Measurements from ENCODE around the gene GPC6. TPM values are rescaled to one million over a fixed set of nuclear protein-coding genes. Genes with fewer than 3 reads are reported as not detected.

GPC6 gene
- polyA plus RNA-seq, 2 donors = 0.16 to 0.22 TPM

- Histone ChIP-seq H3K27ac (ENCODE audit: low read depth in 2 of 2, low read length in 1 of 2) (no peak overlapping the region), H3K4me3 (ENCODE audit: low read depth in 1 of 2, low read length in 2 of 2) (no peak overlapping the region), H3K36me3 (ENCODE audit: control insufficient read depth in 2 of 2, insufficient read depth in 2 of 2, low read length in 1 of 2) (no peaks in the 10 kb centered on the region), H3K27me3 (ENCODE audit: control insufficient read depth in 1 of 2, insufficient read depth in 2 of 2, low read length in 2 of 2) (peaks cover 0 to 2% of the 10 kb centered on the region in 2 donors), H3K4me1 (ENCODE audit: control insufficient read depth in 2 of 2, insufficient read depth in 2 of 2, low read length in 1 of 2) (no peaks in the 10 kb centered on the region), H3K9me3 (ENCODE audit: control insufficient read depth in 2 of 2, insufficient read depth in 1 of 2, low read depth in 1 of 2, low read length in 1 of 2) (no peaks in the 10 kb centered on the region)
These were observed 1160.4 kb downstream of the GPC6 start for GRCh38 chr13:94387047-94387446.

- Histone ChIP-seq H3K27ac (ENCODE audit: low read depth in 2 of 2, low read length in 1 of 2) (no peak overlapping the region), H3K9me3 (ENCODE audit: control insufficient read depth in 2 of 2, insufficient read depth in 1 of 2, low read depth in 1 of 2, low read length in 1 of 2) (no peaks in the 10 kb centered on the region), H3K36me3 (ENCODE audit: control insufficient read depth in 2 of 2, insufficient read depth in 2 of 2, low read length in 1 of 2) (no peaks in the 10 kb centered on the region), H3K27me3 (ENCODE audit: control insufficient read depth in 1 of 2, insufficient read depth in 2 of 2, low read length in 2 of 2) (no peaks in the 10 kb centered on the region), H3K4me1 (ENCODE audit: control insufficient read depth in 2 of 2, insufficient read depth in 2 of 2, low read length in 1 of 2) (no peaks in the 10 kb centered on the region), H3K4me3 (ENCODE audit: low read depth in 1 of 2, low read length in 2 of 2) (no peak overlapping the region)
- 63 to 64% methylated on average over 7 of the region's 7 CpGs for WGBS, 2 donors
These were observed 1163.2 kb downstream of the GPC6 start for GRCh38 chr13:94389604-94390351.

GRCh38 chr13:94390881-94391280, 1164.3 kb downstream of the GPC6 start:
- Histone ChIP-seq H3K27me3 (ENCODE audit: control insufficient read depth in 1 of 2, insufficient read depth in 2 of 2, low read length in 2 of 2) (no peaks in the 10 kb centered on the region), H3K4me1 (ENCODE audit: control insufficient read depth in 2 of 2, insufficient read depth in 2 of 2, low read length in 1 of 2) (no peaks in the 10 kb centered on the region), H3K4me3 (ENCODE audit: low read depth in 1 of 2, low read length in 2 of 2) (no peak overlapping the region), H3K9me3 (ENCODE audit: control insufficient read depth in 2 of 2, insufficient read depth in 1 of 2, low read depth in 1 of 2, low read length in 1 of 2) (no peaks in the 10 kb centered on the region), H3K36me3 (ENCODE audit: control insufficient read depth in 2 of 2, insufficient read depth in 2 of 2, low read length in 1 of 2) (no peaks in the 10 kb centered on the region), H3K27ac (ENCODE audit: low read depth in 2 of 2, low read length in 1 of 2) (no peak overlapping the region)
- 64 to 68% methylated on average over 2 of the region's 2 CpGs for WGBS, 2 donors

GRCh38 chr13:94394723-94395122, 1168.1 kb downstream of the GPC6 start:
- H3K27ac ChIP-seq (ENCODE audit: low read depth in 2 of 2, low read length in 1 of 2) = no peak overlapping the region
- H3K27me3 ChIP-seq (ENCODE audit: control insufficient read depth in 1 of 2, insufficient read depth in 2 of 2, low read length in 2 of 2) = no peaks in the 10 kb centered on the region
- no peaks in the 10 kb centered on the region for H3K9me3 ChIP-seq (ENCODE audit: control insufficient read depth in 2 of 2, insufficient read depth in 1 of 2, low read depth in 1 of 2, low read length in 1 of 2)
- H3K4me1 ChIP-seq (ENCODE audit: control insufficient read depth in 2 of 2, insufficient read depth in 2 of 2, low read length in 1 of 2) = no peaks in the 10 kb centered on the region
- 75 to 80% methylated on average over 4 of the region's 4 CpGs for WGBS, 2 donors
- no peaks in the 10 kb centered on the region for H3K36me3 ChIP-seq (ENCODE audit: control insufficient read depth in 2 of 2, insufficient read depth in 2 of 2, low read length in 1 of 2)
- H3K4me3 ChIP-seq (ENCODE audit: low read depth in 1 of 2, low read length in 2 of 2) = no peak overlapping the region

GRCh38 chr13:94395860-94396259, 1169.3 kb downstream of the GPC6 start:
- no peak overlapping the region for H3K27ac ChIP-seq (ENCODE audit: low read depth in 2 of 2, low read length in 1 of 2)
- no peak overlapping the region for H3K4me3 ChIP-seq (ENCODE audit: low read depth in 1 of 2, low read length in 2 of 2)
- H3K27me3 ChIP-seq (ENCODE audit: control insufficient read depth in 1 of 2, insufficient read depth in 2 of 2, low read length in 2 of 2) = no peaks in the 10 kb centered on the region
- H3K9me3 ChIP-seq (ENCODE audit: control insufficient read depth in 2 of 2, insufficient read depth in 1 of 2, low read depth in 1 of 2, low read length in 1 of 2) = no peaks in the 10 kb centered on the region
- 74 to 78% methylated on average over 5 of the region's 5 CpGs for WGBS, 2 donors
- H3K4me1 ChIP-seq (ENCODE audit: control insufficient read depth in 2 of 2, insufficient read depth in 2 of 2, low read length in 1 of 2) = no peaks in the 10 kb centered on the region
- no peaks in the 10 kb centered on the region for H3K36me3 ChIP-seq (ENCODE audit: control insufficient read depth in 2 of 2, insufficient read depth in 2 of 2, low read length in 1 of 2)

GRCh38 chr13:94399812-94400211, 1173.2 kb downstream of the GPC6 start:
- H3K4me3 ChIP-seq (ENCODE audit: low read depth in 1 of 2, low read length in 2 of 2) = no peak overlapping the region
- H3K9me3 ChIP-seq (ENCODE audit: control insufficient read depth in 2 of 2, insufficient read depth in 1 of 2, low read depth in 1 of 2, low read length in 1 of 2) = no peaks in the 10 kb centered on the region
- no peaks in the 10 kb centered on the region for H3K4me1 ChIP-seq (ENCODE audit: control insufficient read depth in 2 of 2, insufficient read depth in 2 of 2, low read length in 1 of 2)
- no peaks in the 10 kb centered on the region for H3K36me3 ChIP-seq (ENCODE audit: control insufficient read depth in 2 of 2, insufficient read depth in 2 of 2, low read length in 1 of 2)
- no peaks in the 10 kb centered on the region for H3K27me3 ChIP-seq (ENCODE audit: control insufficient read depth in 1 of 2, insufficient read depth in 2 of 2, low read length in 2 of 2)
- H3K27ac ChIP-seq (ENCODE audit: low read depth in 2 of 2, low read length in 1 of 2) = no peak overlapping the region

GRCh38 chr13:94400874-94401273, 1174.3 kb downstream of the GPC6 start:
- Histone ChIP-seq H3K4me1 (ENCODE audit: control insufficient read depth in 2 of 2, insufficient read depth in 2 of 2, low read length in 1 of 2) (no peaks in the 10 kb centered on the region), H3K27me3 (ENCODE audit: control insufficient read depth in 1 of 2, insufficient read depth in 2 of 2, low read length in 2 of 2) (no peaks in the 10 kb centered on the region), H3K9me3 (ENCODE audit: control insufficient read depth in 2 of 2, insufficient read depth in 1 of 2, low read depth in 1 of 2, low read length in 1 of 2) (no peaks in the 10 kb centered on the region), H3K27ac (ENCODE audit: low read depth in 2 of 2, low read length in 1 of 2) (no peak overlapping the region), H3K4me3 (ENCODE audit: low read depth in 1 of 2, low read length in 2 of 2) (no peak overlapping the region), H3K36me3 (ENCODE audit: control insufficient read depth in 2 of 2, insufficient read depth in 2 of 2, low read length in 1 of 2) (no peaks in the 10 kb centered on the region)
- 79 to 80% methylated on average over 4 of the region's 4 CpGs for WGBS, 2 donors

GRCh38 chr13:94408314-94409036, 1181.9 kb downstream of the GPC6 start:
- Histone ChIP-seq H3K27ac (ENCODE audit: low read depth in 2 of 2, low read length in 1 of 2) (no peak overlapping the region), H3K36me3 (ENCODE audit: control insufficient read depth in 2 of 2, insufficient read depth in 2 of 2, low read length in 1 of 2) (no peaks in the 10 kb centered on the region), H3K4me1 (ENCODE audit: control insufficient read depth in 2 of 2, insufficient read depth in 2 of 2, low read length in 1 of 2) (no peaks in the 10 kb centered on the region), H3K4me3 (ENCODE audit: low read depth in 1 of 2, low read length in 2 of 2) (no peak overlapping the region), H3K27me3 (ENCODE audit: control insufficient read depth in 1 of 2, insufficient read depth in 2 of 2, low read length in 2 of 2) (no peaks in the 10 kb centered on the region), H3K9me3 (ENCODE audit: control insufficient read depth in 2 of 2, insufficient read depth in 1 of 2, low read depth in 1 of 2, low read length in 1 of 2) (no peaks in the 10 kb centered on the region)
- 84 to 85% methylated on average over 7 of the region's 7 CpGs for WGBS, 2 donors

- Histone ChIP-seq H3K27ac (ENCODE audit: low read depth in 2 of 2, low read length in 1 of 2) (no peak overlapping the region), H3K4me1 (ENCODE audit: control insufficient read depth in 2 of 2, insufficient read depth in 2 of 2, low read length in 1 of 2) (no peaks in the 10 kb centered on the region), H3K27me3 (ENCODE audit: control insufficient read depth in 1 of 2, insufficient read depth in 2 of 2, low read length in 2 of 2) (no peaks in the 10 kb centered on the region), H3K4me3 (ENCODE audit: low read depth in 1 of 2, low read length in 2 of 2) (no peak overlapping the region), H3K36me3 (ENCODE audit: control insufficient read depth in 2 of 2, insufficient read depth in 2 of 2, low read length in 1 of 2) (no peaks in the 10 kb centered on the region), H3K9me3 (ENCODE audit: control insufficient read depth in 2 of 2, insufficient read depth in 1 of 2, low read depth in 1 of 2, low read length in 1 of 2) (no peaks in the 10 kb centered on the region)
- WGBS, 2 donors = 52 to 72% methylated on average over 3 of the region's 3 CpGs
These were observed 1185.1 kb downstream of the GPC6 start for GRCh38 chr13:94411747-94412146.
